HG03097 (cell line): ENCODE data around the gene BRD8.
"Not testable (repeated sequence)": the region's sequence is repeated elsewhere in the genome, so short reads cannot be mapped to it uniquely, and the experiment has no call there.

Source experiments
- ATAC-seq: cut with Tn5 transposase; IDR thresholded peaks from one replicate; pipeline ENCODE4 v1.9.1; 2021; ENCODE audit not compliant: unreplicated experiment, low FRiP score

BRD8 gene

DNA sequence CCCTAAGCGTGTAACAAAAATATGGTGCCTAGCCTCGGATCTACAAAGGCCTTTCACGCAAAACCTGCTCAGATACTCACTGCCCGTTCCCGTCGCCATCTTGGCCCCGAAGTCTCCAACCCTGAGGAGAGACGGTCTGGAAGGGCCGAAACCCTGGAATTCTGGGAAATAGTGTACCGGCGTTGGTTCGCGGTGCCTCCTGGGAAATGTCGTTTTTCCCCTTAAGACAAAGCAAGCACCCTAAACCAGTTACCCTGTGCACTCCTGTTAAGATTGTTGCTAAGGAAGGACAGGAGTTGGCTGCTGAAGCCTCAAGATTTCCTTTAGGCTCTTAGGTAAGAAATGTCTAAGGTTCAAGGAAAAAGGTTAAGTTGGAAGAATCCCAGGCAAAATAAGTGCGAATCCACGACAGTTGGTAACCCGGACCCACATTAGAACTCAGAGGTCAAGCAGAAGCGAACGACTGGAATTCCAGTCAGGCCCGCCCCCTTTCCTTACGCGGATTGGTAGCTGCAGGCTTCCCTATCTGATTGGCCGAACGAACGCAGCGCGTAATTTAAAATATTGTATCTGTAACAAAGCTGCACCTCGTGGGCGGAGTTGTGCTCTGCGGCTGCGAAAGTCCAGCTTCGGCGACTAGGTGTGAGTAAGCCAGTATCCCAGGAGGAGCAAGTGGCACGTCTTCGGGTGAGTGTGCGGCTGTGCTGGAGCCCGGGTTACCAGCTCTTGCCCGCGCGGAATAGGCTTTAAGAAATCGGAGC is at the start of gene BRD8, which contains the start of gene KIF20A:
Gene BRD8 (minus strand): TSS at position 115 of the 761 bp plus-strand sequence. CDS start 16 bp downstream, at position 99.
Gene KIF20A (plus strand): TSS at position 597 of the 761 bp plus-strand sequence. CDS start 569 bp downstream, outside the sequence.
- ATAC-seq = peak; percentile 83

DNA sequence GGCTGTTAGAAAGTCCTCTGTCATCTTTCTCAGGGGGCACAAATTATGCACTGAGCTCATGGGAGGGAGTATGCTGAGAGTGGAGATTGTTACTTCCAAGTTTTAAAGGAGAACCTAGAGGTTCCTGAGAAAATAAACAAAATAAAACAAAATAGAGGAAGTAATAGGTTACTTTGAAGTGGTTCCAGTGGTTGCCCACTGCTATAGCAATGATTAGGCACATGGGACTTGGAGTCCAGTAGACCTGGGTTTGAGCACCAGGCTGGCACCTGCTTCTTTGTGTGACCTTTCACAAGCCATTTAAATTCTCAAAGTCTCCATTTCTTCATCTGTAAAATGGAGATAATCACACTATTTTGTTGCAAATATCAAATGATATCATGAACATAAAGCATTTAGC is 48.5 kb upstream of the BRD8 start:
- no peak for ATAC-seq

GRCh38 chr5:138224712-138225111 is 46.3 kb upstream of the BRD8 start:
- no peak for ATAC-seq

DNA sequence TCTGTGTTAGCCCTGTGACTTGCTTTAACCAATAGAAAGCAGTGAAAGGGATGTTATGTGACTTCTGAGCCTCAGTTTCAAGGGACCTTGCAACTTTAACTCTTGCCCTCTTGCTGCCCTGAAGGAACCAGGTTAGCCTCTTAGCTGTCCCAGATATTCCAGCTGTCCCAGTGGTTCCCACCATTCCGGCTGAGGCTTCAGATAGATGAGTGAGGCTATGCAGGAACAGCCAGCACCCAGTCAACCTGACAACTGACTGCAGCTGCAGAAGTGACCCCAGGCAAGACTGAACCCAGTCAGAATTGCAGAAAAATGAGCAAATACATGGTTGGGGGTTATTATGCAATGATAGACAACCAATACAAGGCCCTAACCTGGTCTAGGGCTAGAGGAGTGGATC is 45.1 kb upstream of the BRD8 start:
- no peak for ATAC-seq

DNA sequence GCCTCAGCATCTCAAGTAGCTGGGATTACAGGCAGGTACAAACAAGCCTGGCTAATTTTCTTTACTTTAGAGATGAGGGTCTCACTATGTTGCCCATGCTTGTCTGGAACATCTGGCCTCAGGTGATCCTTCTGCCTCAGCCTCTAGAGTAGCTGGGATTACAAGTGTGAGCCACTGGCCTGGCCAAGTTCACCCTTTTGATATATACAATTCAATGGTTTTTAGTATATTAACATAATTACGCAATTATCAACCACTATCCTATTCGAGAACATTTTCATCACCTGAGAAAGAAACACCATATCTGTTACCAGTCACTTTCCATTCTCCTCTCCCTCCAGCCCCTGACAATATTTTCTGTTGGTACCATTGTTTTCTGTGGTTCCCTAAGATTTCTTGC is 38.4 kb upstream of the BRD8 start:
- ATAC-seq = no peak

- ATAC-seq = peak; percentile 92
Observed at GRCh38 chr5:138213161-138214029, 35.0 kb upstream of the BRD8 start, which contains the start of gene CDC23. Gene CDC23, minus strand, starts transcription at chr5:138213323. Its CDS starts 11 bp downstream, at chr5:138213312.

DNA sequence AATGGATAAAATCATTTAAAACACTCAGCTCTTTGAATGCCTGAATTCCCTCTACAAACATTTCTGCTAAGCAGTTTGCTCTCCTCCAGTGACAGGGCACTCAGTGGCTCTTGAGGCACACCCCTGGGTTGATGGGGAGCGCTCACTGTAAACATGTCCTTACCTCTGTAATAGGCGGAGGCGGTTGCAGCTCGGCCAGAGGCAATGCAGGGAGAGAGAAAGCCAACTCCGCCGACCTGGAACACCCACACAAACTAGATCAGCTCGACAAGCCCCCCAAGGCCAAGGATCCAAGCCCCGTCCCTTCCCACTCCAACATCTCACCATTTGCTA is 34.4 kb upstream of the BRD8 start:
- ATAC-seq = no peak

GRCh38 chr5:138210985-138211384 is 32.6 kb upstream of the BRD8 start:
- ATAC-seq = no peak

GRCh38 chr5:138193859-138194258 is 15.4 kb upstream of the BRD8 start:
- ATAC-seq = not testable (repeated sequence)

GRCh38 chr5:138192826-138193225 is 14.4 kb upstream of the BRD8 start:
- ATAC-seq = no peak

- no peak for ATAC-seq
Observed at GRCh38 chr5:138188626-138189025, 10.2 kb upstream of the BRD8 start.

GRCh38 chr5:138186002-138186447 is 7.6 kb upstream of the BRD8 start:
- no peak for ATAC-seq

GRCh38 chr5:138182808-138183207 is 4.4 kb upstream of the BRD8 start:
- ATAC-seq = no peak

GRCh38 chr5:138180841-138181240 is 2.4 kb upstream of the BRD8 start:
- ATAC-seq = no peak

GRCh38 chr5:138180183-138180782 is 1.9 kb upstream of the BRD8 start:
- no peak for ATAC-seq

DNA sequence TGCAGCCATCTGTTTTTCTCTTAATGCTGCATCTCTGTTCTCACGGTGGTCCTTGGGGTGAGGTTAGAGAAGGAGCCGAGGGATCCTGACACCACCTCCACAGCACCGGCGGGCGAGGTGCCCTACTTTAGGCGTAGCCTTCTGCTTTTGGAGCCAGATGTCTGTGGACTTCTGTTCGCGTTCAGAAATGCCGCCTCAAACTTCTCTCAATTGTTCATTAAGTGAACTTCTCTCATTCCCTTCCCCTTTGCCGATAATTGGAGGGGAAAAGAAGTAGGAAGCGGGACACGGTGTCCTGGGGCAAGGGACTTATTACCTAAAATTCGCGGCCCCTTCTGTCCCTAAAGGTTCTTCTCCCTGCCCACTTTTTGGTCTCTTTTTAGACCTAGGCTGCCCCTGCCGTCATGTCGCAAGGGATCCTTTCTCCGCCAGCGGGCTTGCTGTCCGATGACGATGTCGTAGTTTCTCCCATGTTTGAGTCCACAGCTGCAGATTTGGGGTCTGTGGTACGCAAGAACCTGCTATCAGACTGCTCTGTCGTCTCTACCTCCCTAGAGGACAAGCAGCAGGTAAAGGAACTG is 937 bp upstream of the BRD8 start:
- no peak for ATAC-seq

DNA sequence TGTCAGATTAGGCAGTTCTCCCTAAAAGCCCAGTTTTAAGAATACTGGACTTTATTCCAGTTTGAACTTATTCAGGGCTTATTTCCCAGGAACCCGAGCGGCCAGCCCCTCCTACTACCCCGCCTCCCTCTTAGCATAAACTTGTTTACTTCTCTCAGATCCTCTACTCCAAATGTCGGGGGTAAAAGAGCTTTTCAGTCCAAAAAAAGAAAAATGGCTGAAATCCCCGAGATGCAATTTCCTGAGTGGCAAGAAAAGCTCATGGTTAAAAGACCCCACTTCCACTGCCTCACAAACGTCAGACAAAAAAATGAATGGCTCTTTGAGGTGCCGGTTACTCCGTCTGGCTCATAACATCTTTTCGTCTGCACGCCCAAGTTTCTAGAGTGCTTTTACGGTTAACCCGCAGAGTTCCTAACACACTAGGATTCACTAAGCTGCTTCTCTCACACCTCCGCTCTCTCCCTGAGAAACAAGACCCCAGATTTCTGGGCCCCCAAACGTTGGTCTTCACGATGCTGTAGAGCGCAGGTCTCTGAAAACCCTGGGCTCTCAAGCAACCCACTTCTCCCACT is 402 bp downstream of the BRD8 start:
- no peak for ATAC-seq

DNA sequence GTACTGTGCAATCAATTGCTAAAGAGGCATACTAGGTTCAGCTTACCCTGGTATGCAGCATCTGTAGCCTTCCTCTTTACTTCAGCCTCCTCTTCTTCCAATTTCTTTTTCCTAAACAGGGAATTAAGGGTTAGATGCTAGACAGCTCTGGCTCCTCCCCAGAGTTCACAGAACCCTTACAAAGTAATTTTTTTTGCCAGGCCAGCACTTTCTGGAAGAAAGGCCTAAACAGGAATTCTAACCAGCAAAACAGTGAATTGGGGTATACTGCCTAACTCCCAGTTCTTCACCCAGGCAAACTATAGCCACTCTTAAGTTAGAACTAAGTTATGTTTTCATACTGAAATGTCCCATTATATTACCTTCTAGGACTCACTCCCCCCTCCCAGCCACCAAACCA is 8.1 kb downstream of the BRD8 start:
- ATAC-seq = no peak

DNA sequence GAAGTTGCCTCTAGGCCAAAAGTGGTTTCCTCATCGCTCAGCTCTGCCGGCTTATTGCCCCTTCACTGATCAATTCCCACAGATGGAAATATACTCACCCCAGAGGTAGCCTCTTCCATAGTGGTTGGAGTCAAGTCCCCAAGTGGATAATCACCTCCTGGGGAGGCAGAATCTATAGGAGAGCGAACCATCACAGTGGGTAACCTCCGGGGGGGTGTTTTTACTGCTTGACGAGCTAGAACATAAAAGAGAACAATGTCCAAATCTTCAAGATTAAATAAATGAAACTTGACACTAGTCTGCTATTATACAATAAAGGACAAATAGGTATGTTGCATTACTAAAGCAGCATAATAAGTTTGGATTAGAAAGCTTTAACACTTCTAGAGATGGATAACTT is 9.3 kb downstream of the BRD8 start:
- ATAC-seq = no peak

GRCh38 chr5:138163721-138164120 is 14.7 kb downstream of the BRD8 start:
- no peak for ATAC-seq
